Mesodermal cell (in vitro differentiated cells): ENCODE results near the gene MAS1L.

Experiments used
- H3K27ac ChIP-seq: 2 replicates; pipeline ENCODE4 v1.7.0; 2013; ENCODE audit warnings: mild to moderate bottlenecking, low read depth, low read length, moderate library complexity; ENCODE audit not compliant: severe bottlenecking
- H3K36me3 ChIP-seq: 2 replicates; pipeline ENCODE4 v1.7.1; 2013; ENCODE audit warnings: mild to moderate bottlenecking, low read length, moderate library complexity; ENCODE audit not compliant: control insufficient read depth, insufficient read depth
- H3K4me1 ChIP-seq: one replicate; pipeline ENCODE4 v1.7.1; 2013; ENCODE audit warnings: mild to moderate bottlenecking, low read length; ENCODE audit not compliant: insufficient read depth, control insufficient read depth, poor library complexity, severe bottlenecking
- H3K4me3 ChIP-seq: 2 replicates; pipeline ENCODE4 v1.7.0; 2013; ENCODE audit warnings: low read length, control low read depth, mild to moderate bottlenecking; ENCODE audit not compliant: insufficient read depth, poor library complexity, severe bottlenecking; ENCODE audit errors: extremely low read depth
- H3K9me3 ChIP-seq: 2 replicates; pipeline ENCODE4 v1.7.1; 2013; ENCODE audit warnings: mild to moderate bottlenecking, low read length, moderate library complexity; ENCODE audit not compliant: control insufficient read depth
- WGBS, 2 experiments: methylation state at CpG; one replicate each; pipeline ENCODE4 v1.1.5; 2013; ENCODE audit warnings: missing lambda C conversion rate in 2 of 2; ENCODE audit not compliant: insufficient coverage in 2 of 2; 5-methylcytosine and 5-hydroxymethylcytosine counted together

MAS1L gene

GRCh38 chr6:29510202-29510601, 22.4 kb upstream of the MAS1L start:
- Histone ChIP-seq H3K4me3 (no peak overlapping the region), H3K4me1 (no peaks in the 10 kb centered on the region), H3K9me3 (no peaks in the 10 kb centered on the region), H3K27ac (no peak overlapping the region), H3K36me3 (no peaks in the 10 kb centered on the region)
- WGBS, 2 experiments, result 50 to 83% methylated on average over 1 to 2 of the region's 4 CpGs

- Histone ChIP-seq H3K4me1 (no peaks in the 10 kb centered on the region), H3K27ac (no peak overlapping the region), H3K36me3 (no peaks in the 10 kb centered on the region), H3K4me3 (no peak overlapping the region), H3K9me3 (no peaks in the 10 kb centered on the region)
- WGBS, 2 experiments, result 83 to 86% methylated on average over 9 of the region's 9 CpGs
Observed at GRCh38 chr6:29509711-29510110, 22.0 kb upstream of the MAS1L start.

GRCh38 chr6:29509239-29509638, 21.5 kb upstream of the MAS1L start:
- WGBS, 2 experiments, result 70 to 76% methylated on average over 5 of the region's 6 CpGs
- H3K9me3 ChIP-seq, result no peaks in the 10 kb centered on the region

GRCh38 chr6:29507319-29507718, 19.6 kb upstream of the MAS1L start:
- Histone ChIP-seq H3K9me3 (no peaks in the 10 kb centered on the region), H3K4me3 (no peak overlapping the region), H3K27ac (no peak overlapping the region), H3K4me1 (no peaks in the 10 kb centered on the region), H3K36me3 (no peaks in the 10 kb centered on the region)
- WGBS, 2 experiments, result 89 to 94% methylated on average over 5 of the region's 5 CpGs

More at GRCh38 chr6:29509239-29509638, 21.5 kb upstream of the MAS1L start:
- no peaks in the 10 kb centered on the region for H3K36me3 ChIP-seq
- no peak overlapping the region for H3K4me3 ChIP-seq
- no peaks in the 10 kb centered on the region for H3K4me1 ChIP-seq
- no peak overlapping the region for H3K27ac ChIP-seq

GRCh38 chr6:29506446-29507067, 18.8 kb upstream of the MAS1L start:
- Histone ChIP-seq H3K9me3 (no peaks in the 10 kb centered on the region), H3K4me1 (no peaks in the 10 kb centered on the region), H3K4me3 (no peak overlapping the region), H3K27ac (no peak overlapping the region), H3K36me3 (no peaks in the 10 kb centered on the region)
- 74 to 90% methylated on average over 7 to 11 of the region's 11 CpGs for WGBS, 2 experiments

GRCh38 chr6:29505808-29506207, 18.1 kb upstream of the MAS1L start:
- 92 to 96% methylated on average over 3 of the region's 3 CpGs for WGBS, 2 experiments
- Histone ChIP-seq H3K27ac (no peak overlapping the region), H3K4me1 (no peaks in the 10 kb centered on the region), H3K4me3 (no peak overlapping the region), H3K9me3 (no peaks in the 10 kb centered on the region), H3K36me3 (no peaks in the 10 kb centered on the region)

GRCh38 chr6:29504961-29505360, 17.2 kb upstream of the MAS1L start:
- Histone ChIP-seq H3K4me3 (no peak overlapping the region), H3K9me3 (no peaks in the 10 kb centered on the region), H3K4me1 (no peaks in the 10 kb centered on the region), H3K27ac (no peak overlapping the region), H3K36me3 (no peaks in the 10 kb centered on the region)
- WGBS, 2 experiments, result 88% methylated on average over 2 of the region's 2 CpGs; no CpG with 5 or more reads in 1 of the 2 experiments

- WGBS, 2 experiments, result 92 to 94% methylated on average over 5 of the region's 5 CpGs
Observed at GRCh38 chr6:29502597-29502996, 14.8 kb upstream of the MAS1L start.

GRCh38 chr6:29502181-29502580, 14.4 kb upstream of the MAS1L start:
- Histone ChIP-seq H3K4me3 (no peak overlapping the region), H3K27ac (no peak overlapping the region), H3K36me3 (no peaks in the 10 kb centered on the region), H3K9me3 (no peaks in the 10 kb centered on the region), H3K4me1 (no peaks in the 10 kb centered on the region)
- WGBS, 2 experiments, result 92% methylated on average over 2 to 3 of the region's 3 CpGs

More at GRCh38 chr6:29502597-29502996, 14.8 kb upstream of the MAS1L start:
- Histone ChIP-seq H3K4me1 (no peaks in the 10 kb centered on the region), H3K9me3 (no peaks in the 10 kb centered on the region), H3K4me3 (no peak overlapping the region), H3K27ac (no peak overlapping the region), H3K36me3 (no peaks in the 10 kb centered on the region)

- WGBS, 2 experiments, result 89 to 96% methylated on average over 6 of the region's 6 CpGs
Observed at GRCh38 chr6:29501106-29501505, 13.3 kb upstream of the MAS1L start.

GRCh38 chr6:29500594-29500993, 12.8 kb upstream of the MAS1L start:
- 84 to 88% methylated on average over 4 to 5 of the region's 8 CpGs for WGBS, 2 experiments
- Histone ChIP-seq H3K9me3 (no peaks in the 10 kb centered on the region), H3K27ac (no peak overlapping the region)

More at GRCh38 chr6:29501106-29501505, 13.3 kb upstream of the MAS1L start:
- no peaks in the 10 kb centered on the region for H3K4me1 ChIP-seq
- H3K9me3 ChIP-seq, result no peaks in the 10 kb centered on the region
- H3K4me3 ChIP-seq, result no peak overlapping the region
- H3K36me3 ChIP-seq, result no peaks in the 10 kb centered on the region
- H3K27ac ChIP-seq, result no peak overlapping the region

More at GRCh38 chr6:29500594-29500993, 12.8 kb upstream of the MAS1L start:
- no peaks in the 10 kb centered on the region for H3K4me1 ChIP-seq
- no peak overlapping the region for H3K4me3 ChIP-seq
- H3K36me3 ChIP-seq, result no peaks in the 10 kb centered on the region
